GM18873 (cell line): ENCODE data around the gene STT3B.
A peak's percentile ranks its signal among the peaks of the same experiment; 100 is the strongest.
"Not testable (repeated sequence)": the region's sequence is repeated elsewhere in the genome, so short reads cannot be mapped to it uniquely, and the experiment has no call there.

ENCODE experiments used
- ATAC-seq: cut with Tn5 transposase; IDR thresholded peaks from one replicate; pipeline ENCODE4 v1.9.1; 2021; ENCODE audit warnings: mild to moderate bottlenecking, moderate library complexity, moderate number of reproducible peaks; ENCODE audit not compliant: unreplicated experiment, low FRiP score

Gene STT3B

DNA sequence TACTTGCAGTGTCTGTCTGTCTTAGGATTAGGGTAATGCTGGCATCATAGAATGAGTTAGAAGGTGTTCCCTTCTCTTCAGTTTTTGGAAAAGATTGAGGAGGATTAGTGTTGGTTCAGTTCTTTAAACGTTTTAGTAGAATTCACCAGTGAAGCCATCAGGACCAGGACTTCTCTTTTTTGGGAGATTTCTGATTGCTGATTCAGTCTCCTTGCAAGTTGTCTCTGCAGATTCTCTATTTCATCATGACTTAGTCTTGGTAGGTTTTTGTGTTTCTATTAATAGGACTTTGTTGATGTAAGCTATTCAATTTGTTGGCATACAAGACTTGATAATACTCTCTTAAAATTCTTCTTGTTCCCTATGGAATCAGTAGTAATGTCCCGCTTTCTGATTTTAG lies 48.9 kb downstream of the STT3B start:
- no peak for ATAC-seq

DNA sequence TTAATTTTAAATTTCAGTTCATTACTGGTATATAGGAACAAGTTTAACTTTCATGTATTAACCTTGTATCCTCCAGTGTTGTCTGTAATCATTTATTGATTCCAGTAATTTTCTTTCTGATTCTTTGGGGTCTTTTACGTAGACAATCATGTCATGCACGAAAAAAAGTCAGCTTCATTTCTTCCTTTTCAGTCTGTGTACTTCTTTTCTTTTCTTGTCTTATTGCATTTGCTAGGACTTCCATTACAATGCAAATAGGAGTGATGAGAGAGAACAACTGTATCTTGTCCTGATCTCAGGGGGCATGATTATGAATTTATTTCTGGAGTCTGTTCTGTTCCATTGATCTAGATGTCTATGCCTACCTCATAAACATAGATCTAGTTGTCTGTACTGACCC lies 56.5 kb downstream of the STT3B start:
- no peak for ATAC-seq

DNA sequence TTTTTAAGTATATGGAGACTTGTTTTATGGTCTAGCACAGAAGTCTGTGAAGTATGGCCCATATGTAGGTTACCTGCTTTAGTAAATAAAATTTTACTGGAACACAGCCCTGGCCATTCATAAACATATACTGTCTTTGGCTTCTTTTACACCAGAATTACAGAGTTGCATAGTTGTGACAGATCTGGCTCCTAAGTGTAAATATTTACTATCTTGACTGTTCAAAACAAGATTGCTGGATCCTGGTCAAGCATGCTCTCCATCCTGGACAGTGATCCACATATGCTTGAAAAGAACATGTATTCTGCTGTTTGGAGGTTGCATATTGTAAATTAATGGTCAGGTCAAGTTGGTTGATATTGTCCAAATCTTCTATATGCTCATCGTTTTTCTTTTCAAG lies 57.9 kb downstream of the STT3B start:
- no peak for ATAC-seq

- ATAC-seq: no peak
Observed at GRCh38 chr3:31592764-31593163, 60.0 kb downstream of the STT3B start.

DNA sequence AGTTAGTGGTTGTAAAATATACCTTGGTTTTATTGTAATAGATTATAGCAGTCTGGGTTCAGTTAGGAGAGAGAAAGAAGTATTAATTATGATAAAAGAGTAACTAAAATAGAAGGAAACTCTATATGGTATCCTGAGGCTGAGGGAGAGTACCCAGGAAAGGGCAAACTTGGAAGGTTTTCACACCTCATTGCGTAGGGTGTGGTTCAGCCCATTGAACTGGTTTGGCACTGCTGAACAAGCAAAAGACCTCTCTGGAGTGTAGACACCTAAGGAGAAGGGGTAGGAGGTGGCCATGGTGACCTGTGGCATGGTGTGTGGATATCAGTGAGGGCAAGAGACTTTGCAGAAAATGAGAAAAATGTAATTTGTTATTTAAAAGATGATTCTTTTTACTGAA lies 63.5 kb downstream of the STT3B start:
- ATAC-seq: no peak

DNA sequence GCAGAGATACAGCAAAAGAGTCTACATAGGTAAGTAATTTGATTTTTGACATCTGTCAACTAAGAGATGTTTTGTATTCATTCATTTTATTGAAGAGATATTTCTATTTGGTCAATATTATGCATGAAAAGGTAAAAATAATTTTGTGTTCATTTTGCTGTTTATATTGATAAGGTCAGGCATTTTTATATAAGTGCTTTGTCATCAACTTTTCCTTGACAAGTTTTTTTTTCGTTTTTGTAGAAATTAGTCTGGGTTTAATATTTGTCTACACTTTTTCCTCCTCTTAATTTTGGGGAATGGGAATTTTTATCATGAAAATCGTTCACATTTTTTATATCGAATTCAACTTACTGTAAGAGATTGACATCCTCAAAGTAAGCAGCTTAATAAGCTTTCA lies 67.7 kb downstream of the STT3B start:
- ATAC-seq: no peak

GRCh38 chr3:31605333-31605732 lies 72.6 kb downstream of the STT3B start:
- ATAC-seq: not testable (repeated sequence)

DNA sequence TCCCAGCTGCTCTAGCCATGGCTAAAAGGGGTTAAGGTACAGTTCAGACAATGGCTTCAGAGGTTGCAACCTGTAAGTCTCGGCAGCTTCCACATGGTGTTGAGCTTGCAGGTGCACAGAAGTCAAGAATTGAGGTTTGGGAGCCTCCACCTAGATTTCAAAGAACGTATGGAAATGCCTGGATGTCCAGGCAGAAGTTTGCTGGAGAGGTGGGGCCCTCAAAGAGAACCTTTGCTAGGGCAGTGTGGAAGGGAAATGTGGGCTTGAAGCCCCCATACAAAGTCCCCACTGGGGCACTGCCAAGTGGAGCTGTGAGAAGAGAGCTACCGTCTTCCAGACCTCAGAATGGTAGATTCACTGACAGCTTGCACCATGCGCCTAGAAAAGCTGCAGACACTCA lies 73.7 kb downstream of the STT3B start:
- ATAC-seq: no peak

DNA sequence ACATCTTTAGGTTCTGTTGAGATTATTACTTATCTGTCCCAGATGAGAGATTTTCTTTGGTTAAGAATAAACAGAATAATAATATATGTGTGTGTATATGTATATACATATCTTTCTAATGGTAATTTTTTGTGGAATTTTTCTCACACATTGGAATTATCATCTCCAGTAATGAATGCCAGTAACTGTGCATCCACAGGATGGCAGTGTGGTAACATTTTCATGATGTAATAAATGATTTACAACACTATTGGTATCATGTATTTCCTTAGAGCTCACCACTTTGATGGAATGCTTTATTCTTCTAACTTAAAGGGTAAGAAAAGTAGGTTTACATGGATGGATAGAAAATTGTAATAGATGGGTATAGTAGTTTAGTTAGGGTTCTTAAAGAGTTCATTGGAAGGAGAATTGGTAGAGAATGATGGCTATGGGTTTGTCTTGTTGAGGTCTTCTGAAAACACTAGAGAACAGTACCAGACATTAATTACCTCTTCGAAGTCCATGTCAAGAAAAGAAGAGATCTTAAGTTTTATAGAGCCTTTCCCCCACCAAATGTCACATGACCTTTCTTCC lies 78.1 kb downstream of the STT3B start:
- ATAC-seq: no peak

DNA sequence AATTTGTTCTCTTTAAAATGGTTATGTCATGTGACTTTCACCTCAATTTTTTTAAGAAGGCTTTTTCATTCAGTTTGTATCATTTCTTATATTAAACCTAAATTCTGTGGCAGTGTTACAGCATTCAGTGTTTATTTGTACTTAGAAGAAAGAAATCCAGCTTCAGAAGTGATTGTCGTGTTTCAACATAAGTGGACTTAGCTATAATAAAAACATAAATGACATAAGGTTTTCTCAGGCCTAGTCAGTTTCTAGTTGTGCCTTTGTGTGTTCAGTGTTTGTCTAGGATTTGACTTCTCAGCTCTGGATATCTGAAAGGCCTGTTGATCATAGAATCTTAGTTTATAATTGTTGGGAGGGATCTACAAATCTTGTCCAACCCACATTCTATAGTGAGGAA lies 80.5 kb downstream of the STT3B start:
- no peak for ATAC-seq

DNA sequence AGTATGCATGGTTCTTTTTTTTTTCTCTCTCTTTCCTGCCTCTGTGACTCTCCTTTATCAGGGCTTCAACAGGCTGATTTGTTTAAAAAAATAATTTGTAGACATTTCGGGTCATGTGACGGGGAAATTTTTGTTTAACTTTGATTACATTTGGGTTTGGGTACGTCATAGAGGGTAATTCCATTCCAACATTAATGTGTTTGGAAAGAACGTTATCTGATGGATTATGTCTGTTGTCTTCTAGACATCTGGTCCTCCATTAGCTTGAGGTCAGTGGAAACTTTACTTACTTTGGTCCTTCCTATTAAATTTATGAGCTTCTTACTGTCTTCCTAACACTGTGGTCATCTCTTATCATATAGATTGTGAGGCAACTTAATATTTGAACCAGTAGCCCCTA lies 80.9 kb downstream of the STT3B start:
- ATAC-seq: no peak

DNA sequence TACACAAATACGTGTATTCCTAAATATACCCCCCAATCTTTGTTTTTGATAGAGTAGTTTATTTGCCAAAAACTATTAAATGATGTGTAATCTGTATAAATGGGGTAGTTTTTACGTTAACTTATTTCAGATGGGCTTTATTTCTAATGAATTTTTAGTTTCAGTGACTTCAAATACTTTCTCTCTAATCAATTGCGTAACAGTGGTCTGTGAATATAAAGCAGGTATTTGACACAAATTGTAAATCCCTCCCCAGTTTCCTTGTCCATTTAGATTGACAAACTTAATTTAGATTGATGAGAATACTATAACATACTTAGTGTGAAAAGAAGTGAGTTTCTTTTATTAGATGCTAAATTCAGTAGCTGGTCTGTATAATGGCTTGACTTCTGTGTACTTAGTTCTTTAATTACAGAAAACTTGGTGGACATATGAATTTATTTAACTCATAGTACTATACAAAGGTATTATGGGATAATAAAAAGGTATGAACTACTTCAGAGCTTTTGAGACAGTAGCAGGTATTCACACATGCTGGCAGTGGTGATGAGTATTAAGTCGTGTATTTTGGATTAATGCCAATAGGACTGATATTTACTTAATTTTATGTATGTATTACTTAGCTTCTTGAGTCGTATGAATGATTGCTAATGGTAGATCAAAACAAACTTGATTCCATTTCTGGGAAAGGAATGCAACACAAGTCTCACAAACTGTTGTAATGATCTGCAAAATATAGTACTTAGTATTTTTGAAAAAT lies 81.6 kb downstream of the STT3B start:
- no peak for ATAC-seq

GRCh38 chr3:31615071-31615875 lies 82.5 kb downstream of the STT3B start:
- ATAC-seq: no peak

DNA sequence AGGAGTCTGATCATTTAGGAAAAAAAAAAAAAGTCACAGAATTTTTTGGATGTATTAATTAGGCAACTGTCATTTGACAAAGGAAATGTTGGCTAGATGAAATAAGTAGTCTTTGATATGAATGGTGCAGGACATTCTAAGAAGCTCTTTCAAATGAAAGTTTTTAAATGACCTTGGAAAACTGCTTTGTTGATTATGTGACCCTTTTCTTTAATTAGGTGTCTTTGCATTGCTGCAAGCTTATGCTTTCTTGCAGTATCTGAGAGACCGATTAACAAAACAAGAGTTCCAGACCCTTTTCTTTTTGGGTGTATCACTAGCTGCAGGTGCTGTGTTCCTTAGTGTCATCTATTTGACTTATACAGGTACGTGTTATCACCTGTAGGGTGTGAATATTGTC lies 84.0 kb downstream of the STT3B start:
- ATAC-seq: no peak

- ATAC-seq: no peak
Observed at GRCh38 chr3:31620656-31621055, 87.9 kb downstream of the STT3B start.

GRCh38 chr3:31621314-31621713 lies 88.6 kb downstream of the STT3B start:
- no peak for ATAC-seq

GRCh38 chr3:31622636-31623288 lies 90.0 kb downstream of the STT3B start:
- ATAC-seq: peak; percentile 52

GRCh38 chr3:31624083-31624709 lies 91.5 kb downstream of the STT3B start:
- ATAC-seq: no peak

- ATAC-seq: no peak
Observed at GRCh38 chr3:31625358-31625757, 92.6 kb downstream of the STT3B start.

DNA sequence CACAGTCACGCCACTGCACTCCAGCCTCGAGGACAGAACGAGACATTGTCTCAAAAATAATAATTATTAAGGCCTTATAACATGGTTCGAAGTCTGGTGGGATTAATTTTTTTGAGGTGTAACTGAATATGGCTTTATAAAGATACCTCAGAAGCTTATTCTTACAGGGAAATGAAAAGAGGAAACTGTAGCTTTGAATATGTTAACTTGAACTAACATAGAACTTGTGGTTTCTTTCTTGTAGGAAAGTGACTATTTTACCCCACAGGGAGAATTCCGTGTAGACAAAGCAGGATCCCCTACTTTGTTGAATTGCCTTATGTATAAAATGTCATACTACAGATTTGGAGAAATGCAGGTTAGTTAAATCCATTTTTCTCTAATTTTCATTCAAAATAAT lies 96.3 kb downstream of the STT3B start:
- ATAC-seq: no peak

- ATAC-seq: no peak
Observed at GRCh38 chr3:31634476-31634875, 101.8 kb downstream of the STT3B start.
